Measurements from ENCODE around the gene TMEM131L. TPM values are rescaled to one million over a fixed set of nuclear protein-coding genes. Genes with fewer than 3 reads are reported as not detected.

Gene TMEM131L
- total RNA-seq, 1 donor from 2014 or later, result 7.9 TPM

- TF ChIP-seq, protein P1, sequence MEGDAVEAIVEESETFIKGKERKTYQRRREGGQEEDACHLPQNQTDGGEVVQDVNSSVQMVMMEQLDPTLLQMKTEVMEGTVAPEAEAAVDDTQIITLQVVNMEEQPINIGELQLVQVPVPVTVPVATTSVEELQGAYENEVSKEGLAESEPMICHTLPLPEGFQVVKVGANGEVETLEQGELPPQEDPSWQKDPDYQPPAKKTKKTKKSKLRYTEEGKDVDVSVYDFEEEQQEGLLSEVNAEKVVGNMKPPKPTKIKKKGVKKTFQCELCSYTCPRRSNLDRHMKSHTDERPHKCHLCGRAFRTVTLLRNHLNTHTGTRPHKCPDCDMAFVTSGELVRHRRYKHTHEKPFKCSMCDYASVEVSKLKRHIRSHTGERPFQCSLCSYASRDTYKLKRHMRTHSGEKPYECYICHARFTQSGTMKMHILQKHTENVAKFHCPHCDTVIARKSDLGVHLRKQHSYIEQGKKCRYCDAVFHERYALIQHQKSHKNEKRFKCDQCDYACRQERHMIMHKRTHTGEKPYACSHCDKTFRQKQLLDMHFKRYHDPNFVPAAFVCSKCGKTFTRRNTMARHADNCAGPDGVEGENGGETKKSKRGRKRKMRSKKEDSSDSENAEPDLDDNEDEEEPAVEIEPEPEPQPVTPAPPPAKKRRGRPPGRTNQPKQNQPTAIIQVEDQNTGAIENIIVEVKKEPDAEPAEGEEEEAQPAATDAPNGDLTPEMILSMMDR (IDR thresholded peaks at IDR 0.05; ENCODE audit: insufficient read depth, low read length, severe bottlenecking), result no peak
- DNase-seq (ENCODE audit: low read depth) (no peak), FAIRE-seq (no peak)
- no peak overlapping the region for H3K4me3 ChIP-seq (ENCODE audit: low read depth, low read length)
- H3K27me3 ChIP-seq (ENCODE audit: control insufficient read depth, insufficient read depth, low read length), result no peaks in the 10 kb centered on the region
- no peaks in the 10 kb centered on the region for H3K36me3 ChIP-seq (ENCODE audit: control insufficient read depth, insufficient read depth, low read length)
These were observed 83.2 kb downstream of the TMEM131L start for GRCh38 chr4:153549405-153549804.

DNA sequence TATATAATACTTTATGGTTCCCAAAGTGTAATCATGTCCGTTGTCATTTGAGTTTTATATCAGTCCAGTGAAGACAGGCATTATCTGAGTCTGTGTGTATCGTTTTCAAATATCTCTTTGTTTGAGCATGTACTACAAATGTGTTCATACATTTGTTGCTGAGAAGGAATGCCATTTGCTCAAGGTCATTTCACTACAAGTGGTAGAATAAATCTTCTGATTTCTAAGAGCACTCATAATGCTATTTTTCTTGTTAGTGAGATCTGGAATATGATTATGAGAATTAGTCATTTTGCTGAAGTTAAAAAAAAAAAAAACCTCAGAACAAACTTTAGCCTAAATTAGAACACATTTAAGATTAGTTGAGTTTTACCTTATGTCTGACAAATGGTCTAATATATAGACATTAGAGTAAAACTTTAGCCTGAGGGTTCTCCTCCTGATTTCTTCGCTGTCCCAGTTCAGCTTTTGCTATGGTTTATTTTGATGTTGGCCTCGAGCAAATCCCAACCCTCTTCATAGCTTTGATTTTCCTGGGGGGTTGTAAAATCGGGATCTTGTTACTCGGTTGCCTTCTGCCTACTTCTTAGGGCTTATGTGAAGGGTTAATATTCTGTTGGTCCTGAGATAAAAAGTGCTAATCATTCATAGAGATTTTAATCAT, 87.1 kb downstream of the TMEM131L start:
- Histone ChIP-seq H3K36me3 (ENCODE audit: control insufficient read depth, insufficient read depth, low read length) (peaks cover 1% of the 10 kb centered on the region), H3K4me3 (ENCODE audit: low read depth, low read length) (no peak overlapping the region), H3K27me3 (ENCODE audit: control insufficient read depth, insufficient read depth, low read length) (no peaks in the 10 kb centered on the region)
- TF ChIP-seq, protein P1 (IDR thresholded peaks at IDR 0.05; ENCODE audit: insufficient read depth, low read length, severe bottlenecking), result no peak
- DNase-seq (ENCODE audit: low read depth) (no peak), FAIRE-seq (no peak)

DNA sequence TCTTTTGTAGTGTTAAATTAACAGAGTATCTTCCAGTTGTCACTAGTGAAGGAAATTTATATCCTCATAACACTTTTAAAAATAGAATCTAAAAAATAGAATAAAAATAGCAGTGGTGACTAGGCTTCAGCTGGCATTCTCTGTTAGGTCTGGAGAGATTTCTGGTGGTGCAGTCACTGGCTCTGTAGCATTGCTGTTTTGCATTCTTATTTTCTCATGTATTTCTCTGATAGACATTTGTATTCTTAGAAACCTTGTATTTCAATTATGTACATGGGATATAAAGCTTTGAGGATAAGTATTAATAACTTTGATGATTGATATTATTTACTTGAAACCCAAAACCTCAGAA, 87.6 kb downstream of the TMEM131L start:
- DNase-seq (ENCODE audit: low read depth) (no peak), FAIRE-seq (no peak)
- H3K4me3 ChIP-seq (ENCODE audit: low read depth, low read length), result no peak overlapping the region
- TF ChIP-seq, protein P1 (IDR thresholded peaks at IDR 0.05; ENCODE audit: insufficient read depth, low read length, severe bottlenecking), result no peak
- peaks cover 1% of the 10 kb centered on the region for H3K36me3 ChIP-seq (ENCODE audit: control insufficient read depth, insufficient read depth, low read length)
- H3K27me3 ChIP-seq (ENCODE audit: control insufficient read depth, insufficient read depth, low read length), result no peaks in the 10 kb centered on the region

GRCh38 chr4:153555730-153556434, 89.7 kb downstream of the TMEM131L start:
- TF ChIP-seq, protein P1 (IDR thresholded peaks at IDR 0.05; ENCODE audit: insufficient read depth, low read length, severe bottlenecking), result no peak
- FAIRE-seq (no peak), DNase-seq (ENCODE audit: low read depth) (no peak)
- Histone ChIP-seq H3K4me3 (ENCODE audit: low read depth, low read length) (no peak overlapping the region), H3K27me3 (ENCODE audit: control insufficient read depth, insufficient read depth, low read length) (no peaks in the 10 kb centered on the region), H3K36me3 (ENCODE audit: control insufficient read depth, insufficient read depth, low read length) (peaks cover 1% of the 10 kb centered on the region)

GRCh38 chr4:153556435-153556815, 90.3 kb downstream of the TMEM131L start:
- H3K27me3 ChIP-seq (ENCODE audit: control insufficient read depth, insufficient read depth, low read length), result no peaks in the 10 kb centered on the region
- DNase-seq (ENCODE audit: low read depth), result no peak
- no peak for FAIRE-seq

More at GRCh38 chr4:153556435-153556815, 90.3 kb downstream of the TMEM131L start:
- Histone ChIP-seq H3K4me3 (ENCODE audit: low read depth, low read length) (no peak overlapping the region), H3K36me3 (ENCODE audit: control insufficient read depth, insufficient read depth, low read length) (peaks cover 1% of the 10 kb centered on the region)
- TF ChIP-seq, protein P1 (IDR thresholded peaks at IDR 0.05; ENCODE audit: insufficient read depth, low read length, severe bottlenecking), result no peak

All from bronchial epithelial cell (primary cell).